ENCODE data around the gene EXPH5. TPM values are rescaled to one million over a fixed set of nuclear protein-coding genes. Genes with fewer than 3 reads are reported as not detected.

Gene EXPH5
- total and polyA plus RNA-seq, 2 of the 8 experiments (the other 6 are each of a cell fraction or from before 2014, with no cell fraction given) = 1.1 to 11.5 TPM

DNA sequence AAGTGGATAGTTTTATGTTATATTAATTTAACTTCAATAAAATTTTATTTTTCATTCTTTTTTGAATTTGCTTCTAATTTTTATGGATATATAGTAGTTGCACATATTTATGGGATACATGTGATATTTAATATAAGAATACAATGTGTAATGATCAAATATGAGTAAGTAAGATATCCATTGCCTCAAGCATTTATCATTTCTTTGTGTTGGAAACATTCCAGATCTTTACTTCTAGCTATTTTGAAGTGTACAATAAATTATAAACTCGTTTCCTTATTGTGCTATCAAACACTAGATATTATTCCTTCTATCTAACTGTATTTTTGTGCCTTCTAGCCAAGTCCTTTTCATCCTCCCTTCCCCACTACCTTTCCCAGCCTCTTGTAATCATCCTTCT lies 17.0 kb downstream of the EXPH5 start (continued):
- TF ChIP-seq CHD7 (IDR thresholded peaks at IDR 0.05; ENCODE audit: insufficient replicate concordance, low read length) = no peak
- no peak for TF ChIP-seq POU5F1 (IDR thresholded peaks at IDR 0.05; ENCODE audit: low read depth, low read length)
- TF ChIP-seq HDAC6 (IDR thresholded peaks at IDR 0.05; ENCODE audit: low read depth, low read length) = no peak
- no peak for TF ChIP-seq BACH1 (IDR thresholded peaks at IDR 0.05; ENCODE audit: low read length)
- no peak for TF ChIP-seq TEAD4 (IDR thresholded peaks at IDR 0.05; ENCODE audit: low read depth, low read length)
- no peak for TF ChIP-seq CTCF (IDR thresholded peaks at IDR 0.05; ENCODE audit: control extremely low read depth in 1 of 3, insufficient read depth in 1 of 3, low read depth in 1 of 3, low read length in 3 of 3)
- TF ChIP-seq SIRT6 (IDR thresholded peaks at IDR 0.05; ENCODE audit: low read length) = no peak
- no peak for TF ChIP-seq RFX5 (IDR thresholded peaks at IDR 0.05; ENCODE audit: borderline replicate concordance, low read depth, low read length)
- no peak for TF ChIP-seq KDM4A (IDR thresholded peaks at IDR 0.05; ENCODE audit: low read depth, low read length, severe bottlenecking)
- no peak for TF ChIP-seq CHD1 (IDR thresholded peaks at IDR 0.05; ENCODE audit: low read depth, low read length)
